ENCODE data around the gene CNIH1. TPM values are rescaled to one million over a fixed set of nuclear protein-coding genes. Genes with fewer than 3 reads are reported as not detected.

The CNIH1 gene
- total and polyA plus RNA-seq, 2 of the 13 experiments (the other 11 are each of a cell fraction or from before 2014, with no cell fraction given): 166 to 421 TPM

DNA sequence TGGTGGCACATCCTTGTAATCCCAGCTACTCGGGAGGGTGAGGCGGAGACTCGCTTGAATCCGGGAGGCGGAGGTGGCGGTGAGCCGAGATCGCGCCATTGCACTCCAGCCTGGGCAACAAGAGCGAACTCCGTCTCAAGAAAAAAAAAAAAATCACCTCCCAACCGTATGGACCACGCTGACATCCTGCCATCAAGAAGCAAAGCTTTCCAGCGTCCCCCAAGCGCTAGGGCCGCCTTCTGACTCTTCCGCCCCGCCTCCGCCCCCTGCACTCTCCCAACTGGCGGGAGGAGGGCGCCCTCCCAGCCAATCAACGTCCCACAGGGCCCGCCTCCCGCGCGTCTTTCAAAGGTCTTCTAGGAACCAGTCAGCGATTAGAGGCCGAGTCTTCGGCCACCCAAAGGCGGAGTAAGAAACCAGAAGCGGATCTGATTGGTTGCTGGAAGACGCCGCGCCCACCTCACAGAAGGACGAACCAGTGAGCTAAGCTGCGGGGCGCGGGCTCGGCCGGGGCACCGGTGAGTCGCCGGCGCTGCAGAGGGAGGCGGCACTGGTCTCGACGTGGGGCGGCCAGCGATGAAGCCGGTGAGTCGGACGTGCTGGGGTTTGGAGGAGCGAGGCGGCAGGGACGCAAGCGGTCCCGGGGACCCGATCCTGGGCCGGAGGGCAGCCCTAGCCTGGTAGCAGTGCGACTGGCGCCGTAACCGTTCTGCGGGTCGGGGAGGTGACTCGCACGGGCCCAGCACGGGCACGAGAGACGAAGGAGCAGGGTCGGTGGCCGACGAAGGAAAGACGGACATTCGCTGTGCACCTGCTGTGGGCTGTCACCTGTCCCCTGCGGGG is 44.5 kb downstream of the CNIH1 start, which contains the start of gene CDKN3 (continued):
- TF ChIP-seq, protein P1, sequence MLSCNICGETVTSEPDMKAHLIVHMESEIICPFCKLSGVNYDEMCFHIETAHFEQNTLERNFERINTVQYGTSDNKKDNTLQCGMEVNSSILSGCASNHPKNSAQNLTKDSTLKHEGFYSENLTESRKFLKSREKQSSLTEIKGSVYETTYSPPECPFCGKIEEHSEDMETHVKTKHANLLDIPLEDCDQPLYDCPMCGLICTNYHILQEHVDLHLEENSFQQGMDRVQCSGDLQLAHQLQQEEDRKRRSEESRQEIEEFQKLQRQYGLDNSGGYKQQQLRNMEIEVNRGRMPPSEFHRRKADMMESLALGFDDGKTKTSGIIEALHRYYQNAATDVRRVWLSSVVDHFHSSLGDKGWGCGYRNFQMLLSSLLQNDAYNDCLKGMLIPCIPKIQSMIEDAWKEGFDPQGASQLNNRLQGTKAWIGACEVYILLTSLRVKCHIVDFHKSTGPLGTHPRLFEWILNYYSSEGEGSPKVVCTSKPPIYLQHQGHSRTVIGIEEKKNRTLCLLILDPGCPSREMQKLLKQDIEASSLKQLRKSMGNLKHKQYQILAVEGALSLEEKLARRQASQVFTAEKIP (CRISPR knock-in tag; IDR thresholded peaks at IDR 0.05; ENCODE audit: borderline replicate concordance): no peak
- TF ChIP-seq, protein P2, sequence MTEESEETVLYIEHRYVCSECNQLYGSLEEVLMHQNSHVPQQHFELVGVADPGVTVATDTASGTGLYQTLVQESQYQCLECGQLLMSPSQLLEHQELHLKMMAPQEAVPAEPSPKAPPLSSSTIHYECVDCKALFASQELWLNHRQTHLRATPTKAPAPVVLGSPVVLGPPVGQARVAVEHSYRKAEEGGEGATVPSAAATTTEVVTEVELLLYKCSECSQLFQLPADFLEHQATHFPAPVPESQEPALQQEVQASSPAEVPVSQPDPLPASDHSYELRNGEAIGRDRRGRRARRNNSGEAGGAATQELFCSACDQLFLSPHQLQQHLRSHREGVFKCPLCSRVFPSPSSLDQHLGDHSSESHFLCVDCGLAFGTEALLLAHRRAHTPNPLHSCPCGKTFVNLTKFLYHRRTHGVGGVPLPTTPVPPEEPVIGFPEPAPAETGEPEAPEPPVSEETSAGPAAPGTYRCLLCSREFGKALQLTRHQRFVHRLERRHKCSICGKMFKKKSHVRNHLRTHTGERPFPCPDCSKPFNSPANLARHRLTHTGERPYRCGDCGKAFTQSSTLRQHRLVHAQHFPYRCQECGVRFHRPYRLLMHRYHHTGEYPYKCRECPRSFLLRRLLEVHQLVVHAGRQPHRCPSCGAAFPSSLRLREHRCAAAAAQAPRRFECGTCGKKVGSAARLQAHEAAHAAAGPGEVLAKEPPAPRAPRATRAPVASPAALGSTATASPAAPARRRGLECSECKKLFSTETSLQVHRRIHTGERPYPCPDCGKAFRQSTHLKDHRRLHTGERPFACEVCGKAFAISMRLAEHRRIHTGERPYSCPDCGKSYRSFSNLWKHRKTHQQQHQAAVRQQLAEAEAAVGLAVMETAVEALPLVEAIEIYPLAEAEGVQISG (CRISPR knock-in tag; IDR thresholded peaks at IDR 0.05): peak; percentile 67
- TF ChIP-seq, protein P3, sequence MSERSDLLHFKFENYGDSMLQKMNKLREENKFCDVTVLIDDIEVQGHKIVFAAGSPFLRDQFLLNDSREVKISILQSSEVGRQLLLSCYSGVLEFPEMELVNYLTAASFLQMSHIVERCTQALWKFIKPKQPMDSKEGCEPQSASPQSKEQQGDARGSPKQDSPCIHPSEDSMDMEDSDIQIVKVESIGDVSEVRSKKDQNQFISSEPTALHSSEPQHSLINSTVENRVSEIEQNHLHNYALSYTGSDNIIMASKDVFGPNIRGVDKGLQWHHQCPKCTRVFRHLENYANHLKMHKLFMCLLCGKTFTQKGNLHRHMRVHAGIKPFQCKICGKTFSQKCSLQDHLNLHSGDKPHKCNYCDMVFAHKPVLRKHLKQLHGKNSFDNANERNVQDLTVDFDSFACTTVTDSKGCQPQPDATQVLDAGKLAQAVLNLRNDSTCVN (CRISPR knock-in tag; IDR thresholded peaks at IDR 0.05; ENCODE audit: borderline replicate concordance): 0 out of 2 replicates have a peak, but pooled peaks have one; percentile 25
- TF ChIP-seq TARDBP (CRISPR knock-in tag; IDR thresholded peaks at IDR 0.05): 0 out of 2 replicates have a peak, but pooled peaks have one; percentile 46
- no peak; the same call in 1 of the 2 replicates for TF ChIP-seq ZNF768 (CRISPR knock-in tag; IDR thresholded peaks at IDR 0.05)
- TF ChIP-seq ATAD3A (CRISPR knock-in tag; IDR thresholded peaks at IDR 0.05): no peak
- TF ChIP-seq, protein P4, sequence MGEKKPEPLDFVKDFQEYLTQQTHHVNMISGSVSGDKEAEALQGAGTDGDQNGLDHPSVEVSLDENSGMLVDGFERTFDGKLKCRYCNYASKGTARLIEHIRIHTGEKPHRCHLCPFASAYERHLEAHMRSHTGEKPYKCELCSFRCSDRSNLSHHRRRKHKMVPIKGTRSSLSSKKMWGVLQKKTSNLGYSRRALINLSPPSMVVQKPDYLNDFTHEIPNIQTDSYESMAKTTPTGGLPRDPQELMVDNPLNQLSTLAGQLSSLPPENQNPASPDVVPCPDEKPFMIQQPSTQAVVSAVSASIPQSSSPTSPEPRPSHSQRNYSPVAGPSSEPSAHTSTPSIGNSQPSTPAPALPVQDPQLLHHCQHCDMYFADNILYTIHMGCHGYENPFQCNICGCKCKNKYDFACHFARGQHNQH (CRISPR knock-in tag; IDR thresholded peaks at IDR 0.05): 0 out of 2 replicates have a peak, but pooled peaks have one; percentile 49
- no peak; the same call in 1 of the 2 replicates for TF ChIP-seq ARHGAP35 (CRISPR knock-in tag; IDR thresholded peaks at IDR 0.05; ENCODE audit: borderline replicate concordance)
- TF ChIP-seq ZNF337 (CRISPR knock-in tag; IDR thresholded peaks at IDR 0.05; ENCODE audit: borderline replicate concordance, low read depth): 0 out of 2 replicates have a peak, but pooled peaks have one; percentile 7
- TF ChIP-seq XRCC5 (optimal IDR thresholded peaks at IDR 0.05; ENCODE audit: low read length): peak; percentile 5
- TF ChIP-seq, protein P5, sequence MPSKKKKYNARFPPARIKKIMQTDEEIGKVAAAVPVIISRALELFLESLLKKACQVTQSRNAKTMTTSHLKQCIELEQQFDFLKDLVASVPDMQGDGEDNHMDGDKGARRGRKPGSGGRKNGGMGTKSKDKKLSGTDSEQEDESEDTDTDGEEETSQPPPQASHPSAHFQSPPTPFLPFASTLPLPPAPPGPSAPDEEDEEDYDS (CRISPR knock-in tag; IDR thresholded peaks at IDR 0.05): peak; percentile 86
- peak; percentile 24 for TF ChIP-seq RBM39 (IDR thresholded peaks at IDR 0.05; ENCODE audit: low read depth, low read length, poor library complexity, severe bottlenecking)
- no peak for TF ChIP-seq ZNF101 (CRISPR knock-in tag; IDR thresholded peaks at IDR 0.05; ENCODE audit: borderline replicate concordance, low read depth)
- TF ChIP-seq BCL6 (CRISPR knock-in tag; IDR thresholded peaks at IDR 0.05): peak; percentile 53
- no peak for TF ChIP-seq KAT2B (IDR thresholded peaks at IDR 0.05; ENCODE audit: borderline replicate concordance, low read depth, low read length)
- no peak for TF ChIP-seq ZNF614 (CRISPR knock-in tag; IDR thresholded peaks at IDR 0.05; ENCODE audit: borderline replicate concordance)
- peak; percentile 75 for TF ChIP-seq MXD4 (CRISPR knock-in tag; IDR thresholded peaks at IDR 0.05)
- 0 out of 2 replicates have a peak, but pooled peaks have one; percentile 61 for TF ChIP-seq BRD4 (CRISPR knock-in tag; IDR thresholded peaks at IDR 0.05)
- TF ChIP-seq, protein P6, sequence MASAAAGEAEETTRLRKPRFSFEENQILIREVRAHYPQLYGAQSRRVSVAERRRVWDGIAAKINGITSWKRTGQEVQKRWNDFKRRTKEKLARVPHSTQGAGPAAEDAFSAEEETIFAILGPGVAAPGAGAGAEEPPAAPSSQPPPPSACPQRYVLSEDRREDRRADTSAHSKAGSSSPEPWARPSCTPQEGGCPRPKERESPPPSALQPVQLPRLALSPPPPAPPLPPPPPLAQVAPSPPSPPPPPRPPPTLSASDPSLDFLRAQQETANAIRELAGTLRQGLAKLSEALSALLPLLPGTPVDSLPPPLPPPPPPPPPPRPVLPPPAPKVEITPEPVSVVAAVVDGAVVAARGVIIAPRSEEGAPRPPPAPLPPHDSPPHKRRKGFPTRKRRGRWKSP (CRISPR knock-in tag; IDR thresholded peaks at IDR 0.05): peak; percentile 92

Data from HepG2 (cell line).